K562 (cell line): ENCODE results near the gene CPED1. TPM values are rescaled to one million over a fixed set of nuclear protein-coding genes. Genes with fewer than 3 reads are reported as not detected.

Source experiments
- ATAC-seq: fragments of 200-7000 bp; cut with Tn5 transposase; 3 replicates; pipeline ENCODE4 v1.9.1; 2020; ENCODE audit warnings: moderate library complexity
- BruUV-seq: library from RNA; stranded (reverse); fragments of 400-500 nt; replicated peaks from 2 replicates; lab custom pipeline; 2021; lab: Mats Ljungman, UMichigan
- CTCF ChIA-PET: fragments of 300-600 bp; formaldehyde crosslinking; extraction: SDS; loops from one replicate; lab custom pipeline; 2021; ENCODE audit warnings: low intra/inter-chr PET ratio; lab: Yijun Ruan, JAX
- POLR2A ChIA-PET: fragments of 300-600, 350-650 bp; sonication (Branson Sonifier 250); formaldehyde crosslinking; extraction: SDS; loops from one replicate; lab custom pipeline; 2021; ENCODE audit warnings: antibody characterized with exemption, inconsistent platforms; lab: Yijun Ruan, JAX
- DNase-seq, 4 experiments: peaks; one replicate each; pipeline versions ENCODE4 v3.0.0 to v3.0.0-alpha.2; 2011 to 2018; ENCODE audit warnings: low spot score in 3 of 4, mixed read lengths in 3 of 4; ENCODE audit errors: extremely low read depth in 1 of 4
- FAIRE-seq: peaks from 2 replicates; lab custom pipeline; 2011; peaks lifted over from hg19 to GRCh38; lab: Jason Lieb, UNC
- H2AFZ ChIP-seq: 2 replicates; pipeline ENCODE4 v1.6.0; 2011; ENCODE audit warnings: low read depth, low read length, control low read depth, inconsistent platforms
- H3K27ac ChIP-seq: fragments of 200-600 bp; 3 replicates; pipeline ENCODE4 v1.8.0; 2011; ENCODE audit warnings: low read depth, mild to moderate bottlenecking, control low read depth, inconsistent platforms, low read length, moderate library complexity, mixed read lengths; ENCODE audit errors: extremely low read depth
- H3K27me3 ChIP-seq, 2 experiments: fragments of 300-600 bp in 1 of 2; 2 replicates in 1 of 2; 3 replicates in 1 of 2; pipeline versions ENCODE4 v1.6.0 to v1.8.0; 2011; ENCODE audit warnings: inconsistent platforms in 2 of 2, low read length in 2 of 2, mild to moderate bottlenecking in 1 of 2, mixed read lengths in 1 of 2, moderate library complexity in 1 of 2; ENCODE audit not compliant: control insufficient read depth in 2 of 2, insufficient read depth in 2 of 2
- H3K36me3 ChIP-seq: fragments of 300-600 bp; 3 replicates; pipeline ENCODE4 v1.8.0; 2011; ENCODE audit warnings: mild to moderate bottlenecking, low read length, inconsistent platforms; ENCODE audit not compliant: control insufficient read depth, insufficient read depth
- H3K4me1 ChIP-seq, 2 experiments: fragments of 200-600 bp in 1 of 2; replicated peaks in 1 of 2; 2 replicates in 1 of 2; 3 replicates in 1 of 2; pipeline versions ENCODE4 v1.5.1 to v1.8.0; 2011; ENCODE audit warnings: inconsistent platforms in 2 of 2, low read length in 2 of 2, mild to moderate bottlenecking in 1 of 2, mixed read lengths in 1 of 2, moderate library complexity in 1 of 2; ENCODE audit not compliant: control insufficient read depth in 2 of 2, insufficient read depth in 2 of 2
- H3K4me2 ChIP-seq: 2 replicates; pipeline ENCODE4 v1.6.1; 2011; ENCODE audit warnings: low read length, control low read depth, inconsistent platforms, mixed read lengths; ENCODE audit not compliant: insufficient read depth
- H3K4me3 ChIP-seq: fragments of 200-600 bp; sonication (generic), shearing (Covaris generic); 2 replicates; pipeline ENCODE4 v1.5.1; 2016; ENCODE audit warnings: control low read depth, inconsistent platforms
- H3K79me2 ChIP-seq: fragments of 200-600 bp; 3 replicates; pipeline ENCODE4 v1.8.0; 2011; ENCODE audit warnings: low read length, inconsistent platforms; ENCODE audit not compliant: control insufficient read depth, insufficient read depth
- H3K9ac ChIP-seq, 2 experiments: 2 replicates each; pipeline versions ENCODE4 v1.6.0 to v1.6.1; 2011; ENCODE audit warnings: low read depth in 2 of 2, low read length in 2 of 2, control low read depth in 1 of 2, inconsistent platforms in 1 of 2, mild to moderate bottlenecking in 1 of 2, mixed read lengths in 1 of 2; ENCODE audit not compliant: insufficient read depth in 1 of 2
- H3K9me1 ChIP-seq: one replicate; pipeline ENCODE4 v1.6.0; 2011; ENCODE audit warnings: inconsistent platforms, mild to moderate bottlenecking, low read length, moderate library complexity; ENCODE audit not compliant: control insufficient read depth, insufficient read depth
- H3K9me3 ChIP-seq: replicated peaks from 2 replicates; pipeline ENCODE4 v1.5.1; 2011; ENCODE audit warnings: low read depth, low read length, inconsistent platforms; ENCODE audit not compliant: control insufficient read depth, insufficient read depth
- H4K20me1 ChIP-seq: replicated peaks from 2 replicates; pipeline ENCODE4 v1.6.1; 2011; ENCODE audit warnings: low read length, inconsistent platforms, mixed read lengths; ENCODE audit not compliant: control insufficient read depth, insufficient read depth
- ATF6 ChIP-seq: sonication (generic); formaldehyde crosslinking; IDR thresholded peaks from 2 replicates; pipeline ENCODE4 v1.4.0; 2020; ENCODE audit warnings: mild to moderate bottlenecking, missing genetic modification reagents
- CEBPB ChIP-seq: fragments of 450-650 bp; IDR thresholded peaks from 2 replicates; pipeline ENCODE4 v1.6.1; 2016; ENCODE audit warnings: missing genetic modification characterization, missing compliant biosample characterization
- CEBPG ChIP-seq, 3 experiments: fragments of 200-800 bp in 1 of 3; sonication (Bioruptor generic) in 1 of 3; sonication (generic) in 1 of 3; formaldehyde crosslinking in 1 of 3; IDR thresholded peaks in 2 of 3; conservative IDR thresholded peaks in 1 of 3; 2 replicates each; pipeline versions ENCODE4 v1.6.1 to v1.8.0; 2016 to 2022; ENCODE audit warnings: missing compliant biosample characterization in 2 of 3, missing genetic modification characterization in 2 of 3, mild to moderate bottlenecking in 1 of 3, missing genetic modification reagents in 1 of 3
- ETV1 ChIP-seq: fragments of 450-650 bp; conservative IDR thresholded peaks from 2 replicates; pipeline ENCODE4 v1.6.1; 2016; ENCODE audit warnings: missing genetic modification characterization, control low read depth, low read depth, missing compliant biosample characterization
- GABPB2 ChIP-seq: fragments of 250-450 bp; sonication (Bioruptor Pico); conservative IDR thresholded peaks from 2 replicates; pipeline ENCODE4 v1.5.1; 2021; ENCODE audit warnings: mild to moderate bottlenecking
- KLF1 ChIP-seq: fragments of 450-650 bp; IDR thresholded peaks from 2 replicates; pipeline ENCODE4 v1.6.1; 2016; ENCODE audit warnings: missing genetic modification characterization, missing compliant biosample characterization
- MAZ ChIP-seq, 2 experiments: fragments of 450-650 bp in 1 of 2; sonication (generic) in 1 of 2; formaldehyde crosslinking; IDR thresholded peaks in 1 of 2; conservative IDR thresholded peaks in 1 of 2; 2 replicates each; pipeline versions ENCODE4 v1.4.0 to v1.5.0; 2020; ENCODE audit warnings: mild to moderate bottlenecking in 1 of 2, missing genetic modification reagents in 1 of 2
- MXD1 ChIP-seq: fragments of 250-450 bp; sonication (Bioruptor Pico); IDR thresholded peaks from 2 replicates; pipeline ENCODE4 v1.8.0; 2021; ENCODE audit warnings: borderline replicate concordance, mild to moderate bottlenecking, moderate library complexity; ENCODE audit not compliant: poor library complexity, severe bottlenecking
- NR2C1 ChIP-seq, 2 experiments: fragments of 450-650 bp; IDR thresholded peaks; 2 replicates each; pipeline ENCODE4 v1.6.1; 2017; ENCODE audit warnings: mild to moderate bottlenecking in 2 of 2, antibody characterized with exemption in 1 of 2, inconsistent platforms in 1 of 2, missing compliant biosample characterization in 1 of 2, missing genetic modification characterization in 1 of 2
- NR2F6 ChIP-seq: fragments of 450-650 bp; formaldehyde crosslinking; IDR thresholded peaks from 2 replicates; pipeline ENCODE4 v1.4.0; 2020; ENCODE audit warnings: mild to moderate bottlenecking
- RAD21 ChIP-seq, 2 experiments: fragments of 250-450 bp in 1 of 2; fragments of 450-650 bp in 1 of 2; sonication (Bioruptor Pico) in 1 of 2; formaldehyde crosslinking in 1 of 2; IDR thresholded peaks in 1 of 2; conservative IDR thresholded peaks in 1 of 2; 2 replicates each; pipeline versions ENCODE4 v1.4.0 to v1.8.0; 2020 to 2022; ENCODE audit warnings: mild to moderate bottlenecking in 2 of 2, moderate library complexity in 1 of 2
- RNF2 ChIP-seq: sonication (generic); IDR thresholded peaks from 2 replicates; pipeline ENCODE4 v1.6.1; 2016
- TCF7 ChIP-seq: sonication (generic); IDR thresholded peaks from 2 replicates; pipeline ENCODE4 v1.6.1; 2016; ENCODE audit warnings: antibody characterized with exemption, borderline replicate concordance
- U2AF1 ChIP-seq: fragments of 200-400 bp; formaldehyde crosslinking; optimal IDR thresholded peaks from 2 replicates; pipeline ENCODE3; 2017; ENCODE audit warnings: mild to moderate bottlenecking, low read depth, low read length, moderate library complexity
- ZBTB12 ChIP-seq: fragments of 250-450 bp; sonication (Bioruptor Pico); IDR thresholded peaks from 2 replicates; pipeline ENCODE4 v1.4.0; 2020
- ZFP1 ChIP-seq: fragments of 450-650 bp; formaldehyde crosslinking; IDR thresholded peaks from 2 replicates; pipeline ENCODE4 v1.4.0; 2020; ENCODE audit warnings: mild to moderate bottlenecking, mixed read lengths
- ZNF316 ChIP-seq: fragments of 450-650 bp; IDR thresholded peaks from 2 replicates; pipeline ENCODE4 v1.6.1; 2016
- ZNF668 ChIP-seq: fragments of 250-450 bp; sonication (Bioruptor Pico); IDR thresholded peaks from 2 replicates; pipeline ENCODE4 v1.8.0; 2022; ENCODE audit warnings: mild to moderate bottlenecking, inconsistent platforms
- WGBS: fragments of 100-300 bp; shearing (Covaris generic); methylation state at CpG from one replicate; pipeline ENCODE4 v1.1.6; 2016; ENCODE audit warnings: low coverage, mixed read lengths; ENCODE audit not compliant: insufficient coverage; ENCODE audit errors: missing lambda C conversion rate; 5-methylcytosine and 5-hydroxymethylcytosine counted together
- in situ Hi-C: fragments of 300-500 bp; cut with MboI; formaldehyde crosslinking; loops from 4 replicates; pipeline ENCODE4 v1.15.0; 2018; ENCODE audit warnings: inconsistent platforms, mixed read lengths
- intact Hi-C: fragments of 100-400 bp; cut with micrococcal nuclease; formaldehyde crosslinking; loops from 2 replicates; pipeline ENCODE4 v1.14.2; 2022
- polyA plus RNA-seq, 8 experiments: library from polyadenylated mRNA; depleted of rRNA in 4 of 8; stranded (reverse) in 5 of 8; unstranded in 3 of 8; fragments of >200 nt; fragmentation: Nextera tagmentation in 2 of 8; fragmentation: Illumina TruSeq in 1 of 8; extraction: Ambion mirVana in 2 of 8; extraction: Trizol in 1 of 8; gene quantifications; 2 replicates each; pipeline versions ENCODE4 v1.2.1 to v1.2.3, GENCODE V29; 2011 to 2014; ENCODE audit warnings: inconsistent platforms in 1 of 8, missing spikeins in 1 of 8
- total RNA-seq, 7 experiments: library from RNA; depleted of rRNA in 6 of 7; stranded (reverse); fragments of >200 nt in 6 of 7; fragmentation: Illumina TruSeq in 2 of 7; extraction: Trizol in 2 of 7; gene quantifications; 2 replicates each; pipeline versions ENCODE4 v1.2.1 to v1.2.3, GENCODE V29; 2011 to 2021; ENCODE audit warnings: low replicate concordance in 1 of 7

CPED1 gene
- total and polyA plus RNA-seq, 9 of the 15 experiments (the other 6 are each of a cell fraction or from before 2014, with no cell fraction given): 195 to 393 (median 290) TPM

GRCh38 chr7:121073463-121074099 lies 85.1 kb downstream of the CPED1 start:
- no TSS peak for BruUV-seq
- Histone ChIP-seq H3K4me2 (peak overlapping the region; percentile 2; the same call in 1 of the 2 replicates), H3K27me3 (no peaks in the 10 kb centered on the region), H3K36me3 (peaks cover 64% of the 10 kb centered on the region), H3K9me1 (no peaks in the 10 kb centered on the region), H3K9me3 (no peaks in the 10 kb centered on the region), H2AFZ (no peak overlapping the region), H3K4me1 (peaks cover 21 to 70% of the 10 kb centered on the region in 2 experiments), H3K27ac (peak overlapping the region; percentile 85; the same call in 2 of the 3 replicates), H3K4me3 (no peak overlapping the region), H3K9ac (no peak overlapping the region), H3K79me2 (peaks cover 98% of the 10 kb centered on the region), H4K20me1 (no peaks in the 10 kb centered on the region)
- POLR2A ChIA-PET: interaction anchor here (0.6 to 4.5 kb wide), 8 partner anchors 9 to 130 kb away, joined by 3 to 46 read pairs (median 4); partner anchors contain the start of genes CPED1 and ING3
- CTCF ChIA-PET: no interaction called here
- DNase-seq (no peak), ATAC-seq (no peak), FAIRE-seq (no peak)
- in situ Hi-C loops: no loop called here
- 44% methylated on average over 3 of the region's 3 CpGs for WGBS
- intact Hi-C loops: no loop called here
- TF ChIP-seq CEBPB (tag): peak; percentile 77
- TF ChIP-seq ZFP1 (CRISPR knock-in tag): no peak
- no peak for TF ChIP-seq CEBPG (CRISPR knock-in tag; IDR thresholded peaks at IDR 0.05)
- TF ChIP-seq CEBPG (tag; conservative IDR thresholded peaks at IDR 0.05 in 1 of 2, IDR thresholded peaks at IDR 0.05 in 1 of 2): peak; percentile 54 to 64; a peak in 3 of 4 replicates
- 0 out of 2 replicates have a peak, but pooled peaks have one; percentile 39 for TF ChIP-seq GABPB2 (CRISPR knock-in tag)
- TF ChIP-seq NR2C1 (IDR thresholded peaks at IDR 0.05): no peak
- no peak for TF ChIP-seq NR2C1 (tag; IDR thresholded peaks at IDR 0.05)
- TF ChIP-seq MAZ (CRISPR knock-in tag; conservative IDR thresholded peaks at IDR 0.05 in 1 of 2, IDR thresholded peaks at IDR 0.05 in 1 of 2): no peak
- TF ChIP-seq ETV1 (tag): 0 out of 2 replicates have a peak, but pooled peaks have one; percentile 7
- 0 out of 2 replicates have a peak, but pooled peaks have one; percentile 4 for TF ChIP-seq ZNF316
- no peak for TF ChIP-seq ATF6 (CRISPR knock-in tag)
- TF ChIP-seq TCF7: no peak
- no peak for TF ChIP-seq RAD21 (CRISPR knock-in tag; conservative IDR thresholded peaks at IDR 0.05 in 1 of 2, IDR thresholded peaks at IDR 0.05 in 1 of 2)
- TF ChIP-seq NR2F6: no peak
- no peak for TF ChIP-seq U2AF1
- no peak for TF ChIP-seq KLF1 (tag)
- TF ChIP-seq ZNF668 (CRISPR knock-in tag): no peak
- TF ChIP-seq MXD1 (CRISPR knock-in tag): no peak
- no peak for TF ChIP-seq ZBTB12 (CRISPR knock-in tag)
- no peak for TF ChIP-seq RNF2
